OCI-M2 (cell line): ENCODE results near the gene CNTROB.
A peak's percentile ranks its signal among the peaks of the same experiment; 100 is the strongest.

Experiments
- DNase-seq: peaks from one replicate; lab custom pipeline; 2025; ENCODE audit not compliant: unreplicated experiment; lab: John Stamatoyannopoulos, UW

CNTROB gene

GRCh38 chr17:7931709-7932482 lies at the start of gene CNTROB, which contains the start of gene TRAPPC1:
TSS of gene CNTROB (plus strand) at chr17:7932206. CDS start at chr17:7933080, 874 bp downstream.
TSS of gene TRAPPC1 (minus strand) at chr17:7931946. CDS start at chr17:7931829, 117 bp downstream.
- DNase-seq: peak; percentile 55

- DNase-seq: no peak
Observed at GRCh38 chr17:7882629-7883028, 49.4 kb upstream of the CNTROB start.

GRCh38 chr17:7883781-7884386 lies 48.1 kb upstream of the CNTROB start:
- no peak for DNase-seq

GRCh38 chr17:7884581-7885366 lies 47.2 kb upstream of the CNTROB start:
- DNase-seq: no peak

- DNase-seq: no peak
Observed at GRCh38 chr17:7885367-7886226, 46.4 kb upstream of the CNTROB start.

GRCh38 chr17:7886227-7887037 lies 45.6 kb upstream of the CNTROB start:
- no peak for DNase-seq

GRCh38 chr17:7887038-7887481 lies 44.9 kb upstream of the CNTROB start:
- DNase-seq: no peak

- DNase-seq: no peak
Observed at GRCh38 chr17:7887482-7888183, 44.4 kb upstream of the CNTROB start.

GRCh38 chr17:7888184-7888920 lies 43.7 kb upstream of the CNTROB start, which contains the start of gene CHD3:
TSS of gene CHD3 (plus strand) at chr17:7888789. CDS start at chr17:7889001, 212 bp downstream.
- no peak for DNase-seq

GRCh38 chr17:7889166-7889955 lies 42.6 kb upstream of the CNTROB start:
- DNase-seq: no peak

GRCh38 chr17:7893187-7893880 lies 38.7 kb upstream of the CNTROB start:
- DNase-seq: no peak

GRCh38 chr17:7894226-7894625 lies 37.8 kb upstream of the CNTROB start:
- no peak for DNase-seq

GRCh38 chr17:7894866-7895265 lies 37.1 kb upstream of the CNTROB start:
- DNase-seq: no peak

- no peak for DNase-seq
Observed at GRCh38 chr17:7897090-7897489, 34.9 kb upstream of the CNTROB start.

GRCh38 chr17:7897773-7898172 lies 34.2 kb upstream of the CNTROB start:
- DNase-seq: no peak

GRCh38 chr17:7903154-7904103 lies 28.6 kb upstream of the CNTROB start:
- no peak for DNase-seq
